AG09309 (cell line): ENCODE results near the gene METTL5.
"Not testable (repeated sequence)": the region's sequence is repeated elsewhere in the genome, so short reads cannot be mapped to it uniquely, and the experiment has no call there.

Experiments
- DNase-seq: peaks from one replicate; pipeline ENCODE4 v3.0.0-alpha.2; 2010; ENCODE audit warnings: low read depth
- H3K4me3 ChIP-seq: 2 replicates; pipeline ENCODE4 v1.5.1; 2011; ENCODE audit warnings: mild to moderate bottlenecking, low read depth, low read length, moderate library complexity; ENCODE audit not compliant: control insufficient read depth
- TF ChIP-seq, protein P1 (sequence below): IDR thresholded peaks from 2 replicates; pipeline ENCODE4 v1.5.1; 2011; ENCODE audit warnings: mild to moderate bottlenecking, low read depth, low read length, inconsistent platforms; ENCODE audit not compliant: insufficient read depth, control insufficient read depth; ENCODE audit errors: missing control alignments

Gene METTL5

DNA sequence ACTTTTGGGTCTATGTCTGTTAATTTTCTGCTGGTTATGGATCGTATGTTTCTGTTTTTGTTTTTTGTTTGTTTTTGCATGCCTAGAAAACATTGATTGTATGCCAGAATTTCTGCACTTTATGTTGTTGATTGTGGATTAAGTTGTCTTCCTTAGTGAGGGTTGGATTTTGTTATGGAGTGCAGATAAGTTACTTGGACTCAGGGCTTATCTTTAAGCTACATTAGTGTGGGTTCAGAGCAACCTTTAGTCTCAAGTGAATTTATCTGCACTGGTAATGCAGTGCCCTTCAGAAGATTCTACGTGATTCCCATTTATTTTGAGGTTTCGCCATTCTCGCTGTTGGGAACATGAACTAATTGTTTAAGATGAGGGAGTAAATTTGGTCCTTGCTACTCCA is 35.4 kb upstream of the METTL5 start:
- no peak for DNase-seq
- TF ChIP-seq, protein P1, sequence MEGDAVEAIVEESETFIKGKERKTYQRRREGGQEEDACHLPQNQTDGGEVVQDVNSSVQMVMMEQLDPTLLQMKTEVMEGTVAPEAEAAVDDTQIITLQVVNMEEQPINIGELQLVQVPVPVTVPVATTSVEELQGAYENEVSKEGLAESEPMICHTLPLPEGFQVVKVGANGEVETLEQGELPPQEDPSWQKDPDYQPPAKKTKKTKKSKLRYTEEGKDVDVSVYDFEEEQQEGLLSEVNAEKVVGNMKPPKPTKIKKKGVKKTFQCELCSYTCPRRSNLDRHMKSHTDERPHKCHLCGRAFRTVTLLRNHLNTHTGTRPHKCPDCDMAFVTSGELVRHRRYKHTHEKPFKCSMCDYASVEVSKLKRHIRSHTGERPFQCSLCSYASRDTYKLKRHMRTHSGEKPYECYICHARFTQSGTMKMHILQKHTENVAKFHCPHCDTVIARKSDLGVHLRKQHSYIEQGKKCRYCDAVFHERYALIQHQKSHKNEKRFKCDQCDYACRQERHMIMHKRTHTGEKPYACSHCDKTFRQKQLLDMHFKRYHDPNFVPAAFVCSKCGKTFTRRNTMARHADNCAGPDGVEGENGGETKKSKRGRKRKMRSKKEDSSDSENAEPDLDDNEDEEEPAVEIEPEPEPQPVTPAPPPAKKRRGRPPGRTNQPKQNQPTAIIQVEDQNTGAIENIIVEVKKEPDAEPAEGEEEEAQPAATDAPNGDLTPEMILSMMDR: no peak
- no peak overlapping the region for H3K4me3 ChIP-seq

DNA sequence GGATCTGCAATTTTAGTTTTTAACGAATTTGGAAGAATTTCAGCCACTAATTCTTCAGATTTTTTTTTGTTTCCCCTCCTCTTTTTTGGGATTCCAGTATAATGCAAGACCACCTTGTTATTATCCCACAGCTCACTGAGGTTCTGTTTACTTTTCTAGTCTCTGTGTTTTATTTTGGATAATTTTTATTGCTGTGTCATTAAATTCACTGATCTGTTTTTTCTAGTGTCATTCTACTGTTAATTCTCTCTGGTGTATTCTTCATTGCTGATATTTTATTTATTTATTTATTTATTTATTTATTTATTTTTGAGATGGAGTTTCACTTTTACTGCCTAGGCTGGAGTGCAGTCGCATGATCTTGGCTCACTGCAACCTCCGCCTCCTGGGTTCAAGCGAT is 34.7 kb upstream of the METTL5 start:
- TF ChIP-seq, protein P1: no peak
- no peak overlapping the region for H3K4me3 ChIP-seq
- no peak for DNase-seq

DNA sequence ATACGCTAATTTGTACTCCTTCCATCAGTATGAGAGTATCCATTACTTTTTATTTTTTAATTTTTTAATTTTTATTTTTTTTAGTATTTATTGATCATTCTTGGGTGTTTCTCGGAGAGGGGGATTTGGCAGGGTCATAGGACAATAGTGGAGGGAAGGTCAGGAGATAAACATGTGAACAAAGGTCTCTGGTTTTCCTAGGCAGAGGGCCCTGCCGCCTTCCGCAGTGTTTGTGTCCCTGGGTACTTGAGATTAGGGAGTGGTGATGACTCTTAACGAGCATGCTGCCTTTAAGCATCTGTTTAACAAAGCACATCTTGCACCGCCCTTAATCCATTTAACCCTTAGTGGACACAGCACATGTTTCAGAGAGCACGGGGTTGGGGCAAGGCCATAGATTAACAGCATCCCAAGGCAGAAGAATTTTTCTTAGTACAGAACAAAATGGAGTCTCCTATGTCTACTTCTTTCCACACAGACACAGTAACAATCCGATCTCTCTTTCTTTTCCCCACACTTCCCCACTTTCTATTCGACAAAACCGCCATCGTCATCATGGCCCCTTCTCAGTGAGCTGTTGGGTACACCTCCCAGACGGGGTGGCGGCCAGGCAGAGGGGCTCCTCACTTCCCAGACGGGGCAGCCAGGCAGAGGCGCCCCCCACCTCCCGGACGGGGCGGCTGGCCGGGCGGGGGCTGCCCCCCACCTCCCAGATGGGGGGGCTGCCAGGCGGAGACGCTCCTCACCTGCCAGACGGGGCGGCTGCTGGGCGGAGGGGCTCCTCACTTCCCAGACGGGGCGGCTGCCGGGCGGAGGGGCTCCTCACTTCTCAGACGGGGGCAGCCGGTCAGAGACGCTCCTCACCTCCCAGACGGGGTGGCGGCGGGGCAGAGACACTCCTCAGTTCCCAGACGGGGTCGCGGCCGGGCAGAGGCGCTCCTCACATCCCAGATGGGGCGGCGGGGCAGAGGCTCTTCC is 30.9 kb upstream of the METTL5 start:
- not testable (repeated sequence) for H3K4me3 ChIP-seq, DNase-seq

DNA sequence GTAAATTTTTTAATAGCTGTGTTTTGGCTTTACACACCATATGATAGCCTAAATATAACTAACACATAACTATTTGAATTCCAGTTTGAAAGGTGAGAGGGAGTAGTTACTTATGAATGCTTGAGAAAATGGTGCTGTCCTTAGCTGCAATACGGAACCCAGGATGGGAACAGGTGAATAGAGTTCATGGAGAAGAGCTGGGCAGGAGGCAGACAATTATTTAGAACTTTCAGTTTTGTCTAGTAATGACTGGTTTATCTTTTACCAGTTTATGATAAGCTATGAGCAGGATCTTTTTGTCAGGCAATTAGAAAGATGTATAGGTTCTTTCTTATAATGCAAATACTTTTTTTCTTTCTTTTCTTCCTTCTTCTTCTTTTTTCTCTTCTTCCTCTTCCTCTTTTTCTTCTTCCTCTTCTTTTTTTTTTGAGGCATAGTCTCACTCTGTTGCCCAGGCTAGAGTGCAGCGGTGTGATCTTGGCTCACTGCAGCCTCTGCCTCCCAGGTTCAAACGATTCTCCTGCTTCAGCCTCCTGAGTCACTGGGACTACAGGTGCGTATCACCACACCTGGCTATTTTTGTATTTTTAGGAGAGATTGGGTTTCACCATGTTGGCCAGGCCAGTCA is 28.4 kb upstream of the METTL5 start:
- H3K4me3 ChIP-seq: no peak overlapping the region
- TF ChIP-seq, protein P1: no peak
- no peak for DNase-seq

DNA sequence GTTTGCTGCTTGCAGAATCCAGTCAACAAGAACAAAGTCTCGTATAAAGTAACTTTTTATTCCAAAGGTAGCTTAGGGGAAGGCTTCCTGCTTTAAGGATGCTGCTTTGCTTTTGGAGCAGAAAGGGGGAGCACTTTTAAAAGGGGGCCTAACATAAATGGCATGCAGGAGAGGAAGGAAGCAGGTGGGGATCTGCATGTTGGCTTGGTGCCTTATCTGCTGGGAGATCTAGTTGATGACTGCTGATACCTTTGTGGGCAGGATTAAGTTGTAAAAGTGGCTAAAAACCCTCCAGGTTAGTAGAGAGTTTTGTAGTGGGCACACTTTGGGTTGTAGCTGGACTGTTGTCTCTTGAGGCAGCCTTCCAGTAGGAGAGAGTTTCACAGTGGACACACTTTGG is 25.0 kb upstream of the METTL5 start:
- TF ChIP-seq, protein P1: no peak
- DNase-seq: no peak
- H3K4me3 ChIP-seq: no peak overlapping the region

DNA sequence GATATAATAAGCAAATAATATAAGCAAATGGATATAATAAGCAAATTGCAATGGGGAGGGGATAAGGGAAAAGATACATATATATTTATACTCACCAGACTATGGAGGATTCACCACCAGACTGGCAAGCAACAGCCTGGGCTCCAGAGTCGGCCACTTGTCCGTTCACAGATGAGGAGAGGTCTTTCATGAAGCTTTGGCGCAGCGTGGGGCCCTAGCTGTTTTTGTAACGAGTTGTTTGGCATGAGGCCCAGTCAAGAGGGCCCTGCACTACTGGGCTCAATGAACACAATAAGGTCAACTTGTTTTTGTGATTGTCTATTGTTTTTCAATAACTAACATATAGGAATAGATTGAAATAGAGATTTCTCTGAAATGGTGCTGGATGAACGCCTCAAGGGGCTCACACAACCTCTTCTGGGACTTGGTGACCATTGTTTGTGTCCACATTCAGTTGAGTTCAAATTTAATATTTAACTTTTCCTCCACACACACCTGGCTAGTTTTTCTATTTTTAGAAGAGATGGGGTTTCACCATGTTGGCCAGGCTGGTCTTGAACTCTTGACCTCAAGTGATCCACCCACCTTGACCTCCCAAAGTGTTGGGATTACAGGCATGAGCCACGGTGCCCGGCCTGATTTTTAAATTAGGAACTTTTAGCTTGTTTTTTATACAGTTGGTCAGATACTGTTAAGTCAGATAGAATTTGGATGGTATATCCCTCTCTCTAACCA is 24.4 kb upstream of the METTL5 start:
- not testable (repeated sequence) for DNase-seq, H3K4me3 ChIP-seq

DNA sequence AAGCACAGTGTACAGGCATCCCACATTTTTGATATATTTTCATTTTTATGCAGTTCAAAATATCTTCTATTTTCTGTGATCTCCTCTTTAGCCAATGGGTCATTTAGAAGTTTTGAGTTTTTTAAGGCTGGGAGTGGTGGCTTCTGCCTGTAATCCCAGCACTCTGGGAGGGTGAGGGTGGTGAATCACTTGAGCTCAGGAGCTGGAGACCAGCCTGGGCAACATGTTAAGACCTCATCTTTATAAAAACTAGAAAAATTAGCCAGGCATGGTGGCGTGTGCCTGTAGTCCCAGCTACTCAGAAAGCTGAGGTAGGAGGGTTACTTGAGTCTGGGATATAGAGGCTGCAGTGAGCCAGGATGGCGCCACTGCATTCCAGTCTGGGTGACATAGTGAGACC is 20.3 kb upstream of the METTL5 start:
- TF ChIP-seq, protein P1: no peak
- no peak for DNase-seq
- no peak overlapping the region for H3K4me3 ChIP-seq

DNA sequence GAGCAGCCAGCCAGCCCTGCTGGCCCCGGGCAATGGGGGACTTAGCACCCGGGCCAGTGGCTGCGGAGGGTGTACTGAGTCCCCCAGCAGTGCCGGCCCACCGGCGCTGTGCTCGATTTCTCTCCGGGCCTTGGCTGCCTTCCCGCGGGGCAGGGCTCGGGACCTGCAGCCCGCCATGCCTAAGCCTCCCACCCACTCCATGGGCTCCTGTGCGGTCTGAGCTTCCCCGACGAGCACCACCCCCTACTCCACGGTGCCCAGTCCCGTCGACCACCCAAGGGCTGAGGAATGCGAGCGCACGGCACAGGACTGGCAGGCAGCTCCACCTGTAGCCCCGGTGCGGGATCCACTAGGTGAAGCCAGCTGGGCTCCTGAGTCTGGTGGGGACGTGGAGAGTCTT is 16.9 kb upstream of the METTL5 start:
- not testable (repeated sequence) for DNase-seq, H3K4me3 ChIP-seq
